Bronchial epithelial cell (primary cell): ENCODE data around the gene HYKK. TPM values are rescaled to one million over a fixed set of nuclear protein-coding genes. Genes with fewer than 3 reads are reported as not detected.
"Not testable (repeated sequence)": the region's sequence is repeated elsewhere in the genome, so short reads cannot be mapped to it uniquely, and the experiment has no call there.

ENCODE experiments used
- DNase-seq: peaks from one replicate; pipeline ENCODE4 v3.0.0-alpha.2; 2010; ENCODE audit warnings: low read depth
- FAIRE-seq: peaks from 2 replicates; lab custom pipeline; 2011; peaks lifted over from hg19 to GRCh38; lab: Jason Lieb, UNC
- H3K27me3 ChIP-seq: 2 replicates; pipeline ENCODE4 v1.5.1; 2011; ENCODE audit warnings: low read length; ENCODE audit not compliant: control insufficient read depth, insufficient read depth
- H3K36me3 ChIP-seq: 2 replicates; pipeline ENCODE4 v1.5.1; 2011; ENCODE audit warnings: low read length; ENCODE audit not compliant: control insufficient read depth, insufficient read depth
- H3K4me3 ChIP-seq: 2 replicates; pipeline ENCODE4 v1.5.1; 2011; ENCODE audit warnings: mild to moderate bottlenecking, low read depth, low read length, control low read depth
- total RNA-seq: library from RNA; depleted of rRNA; stranded (reverse); fragments of >200 nt; gene quantifications from 2 replicates; pipeline ENCODE4 v1.2.1, GENCODE V29; 2014
- TF ChIP-seq, protein P1 (sequence below): IDR thresholded peaks from 2 replicates; pipeline ENCODE4 v1.5.1; 2011; ENCODE audit warnings: mild to moderate bottlenecking, moderate library complexity, low read length, control low read depth, inconsistent platforms; ENCODE audit not compliant: insufficient read depth, severe bottlenecking

HYKK gene
- total RNA-seq, 1 donor from 2014 or later, result 1.3 TPM

DNA sequence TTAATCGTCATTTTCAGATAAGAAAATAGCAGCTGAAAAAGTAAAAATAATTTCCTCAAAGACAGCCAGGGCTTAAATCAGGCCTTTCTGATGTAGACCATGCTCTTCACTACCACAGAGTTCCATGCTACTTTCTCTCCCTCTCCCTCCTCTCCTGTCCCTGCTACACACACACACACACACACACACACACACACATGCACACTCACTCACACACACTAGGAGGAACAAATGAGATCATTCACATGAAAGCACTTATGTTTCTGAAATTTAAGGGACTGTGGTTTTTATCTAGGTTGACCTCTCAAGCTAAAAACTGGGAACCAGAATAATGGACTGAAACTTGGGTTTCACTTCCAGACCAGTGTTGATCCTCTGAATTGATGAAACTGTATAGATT, 28.8 kb downstream of the HYKK start:
- FAIRE-seq (no peak), DNase-seq (no peak)
- TF ChIP-seq, protein P1, sequence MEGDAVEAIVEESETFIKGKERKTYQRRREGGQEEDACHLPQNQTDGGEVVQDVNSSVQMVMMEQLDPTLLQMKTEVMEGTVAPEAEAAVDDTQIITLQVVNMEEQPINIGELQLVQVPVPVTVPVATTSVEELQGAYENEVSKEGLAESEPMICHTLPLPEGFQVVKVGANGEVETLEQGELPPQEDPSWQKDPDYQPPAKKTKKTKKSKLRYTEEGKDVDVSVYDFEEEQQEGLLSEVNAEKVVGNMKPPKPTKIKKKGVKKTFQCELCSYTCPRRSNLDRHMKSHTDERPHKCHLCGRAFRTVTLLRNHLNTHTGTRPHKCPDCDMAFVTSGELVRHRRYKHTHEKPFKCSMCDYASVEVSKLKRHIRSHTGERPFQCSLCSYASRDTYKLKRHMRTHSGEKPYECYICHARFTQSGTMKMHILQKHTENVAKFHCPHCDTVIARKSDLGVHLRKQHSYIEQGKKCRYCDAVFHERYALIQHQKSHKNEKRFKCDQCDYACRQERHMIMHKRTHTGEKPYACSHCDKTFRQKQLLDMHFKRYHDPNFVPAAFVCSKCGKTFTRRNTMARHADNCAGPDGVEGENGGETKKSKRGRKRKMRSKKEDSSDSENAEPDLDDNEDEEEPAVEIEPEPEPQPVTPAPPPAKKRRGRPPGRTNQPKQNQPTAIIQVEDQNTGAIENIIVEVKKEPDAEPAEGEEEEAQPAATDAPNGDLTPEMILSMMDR, result no peak
- Histone ChIP-seq H3K36me3 (no peaks in the 10 kb centered on the region), H3K27me3 (no peaks in the 10 kb centered on the region), H3K4me3 (no peak overlapping the region)

DNA sequence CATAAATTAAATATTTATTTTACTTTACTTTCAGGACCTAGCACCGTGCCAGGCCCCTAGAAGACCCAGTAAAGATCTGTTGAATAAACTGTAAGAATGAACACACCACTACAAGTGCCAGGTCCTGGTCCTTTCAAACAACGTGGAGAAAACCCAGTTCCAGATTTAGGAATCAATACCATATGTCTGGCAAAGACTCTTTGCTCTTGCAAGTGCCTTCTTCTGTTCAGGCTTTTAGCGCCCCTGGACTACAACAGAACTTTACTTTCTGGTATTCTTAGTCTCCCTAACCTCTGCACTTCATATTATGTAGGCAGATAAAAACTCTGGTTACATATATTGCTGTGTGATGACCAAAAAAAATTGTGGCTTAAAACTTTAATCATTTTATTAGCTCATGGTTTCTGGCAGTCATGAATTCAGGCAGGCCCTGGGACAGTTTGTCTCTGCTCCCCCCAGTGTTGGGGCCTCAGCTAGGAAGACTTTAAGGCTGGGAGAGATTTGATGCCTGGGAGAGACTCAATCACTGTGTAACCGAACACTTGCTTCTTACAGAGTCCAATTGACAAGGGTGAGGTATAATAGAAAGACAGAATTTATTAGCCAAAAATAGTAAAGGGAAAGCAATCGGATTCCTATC, 30.0 kb downstream of the HYKK start:
- no peaks in the 10 kb centered on the region for H3K36me3 ChIP-seq
- TF ChIP-seq, protein P1, result no peak
- FAIRE-seq, result no peak

GRCh38 chr15:78538358-78538757, 31.0 kb downstream of the HYKK start:
- DNase-seq (no peak), FAIRE-seq (no peak)
- Histone ChIP-seq H3K27me3 (no peaks in the 10 kb centered on the region), H3K36me3 (peaks cover 2% of the 10 kb centered on the region), H3K4me3 (no peak overlapping the region)
- TF ChIP-seq, protein P1, result no peak

More for the DNA sequence above, 30.0 kb downstream of the HYKK start:
- Histone ChIP-seq H3K4me3 (no peak overlapping the region), H3K27me3 (no peaks in the 10 kb centered on the region)
- DNase-seq, result no peak

DNA sequence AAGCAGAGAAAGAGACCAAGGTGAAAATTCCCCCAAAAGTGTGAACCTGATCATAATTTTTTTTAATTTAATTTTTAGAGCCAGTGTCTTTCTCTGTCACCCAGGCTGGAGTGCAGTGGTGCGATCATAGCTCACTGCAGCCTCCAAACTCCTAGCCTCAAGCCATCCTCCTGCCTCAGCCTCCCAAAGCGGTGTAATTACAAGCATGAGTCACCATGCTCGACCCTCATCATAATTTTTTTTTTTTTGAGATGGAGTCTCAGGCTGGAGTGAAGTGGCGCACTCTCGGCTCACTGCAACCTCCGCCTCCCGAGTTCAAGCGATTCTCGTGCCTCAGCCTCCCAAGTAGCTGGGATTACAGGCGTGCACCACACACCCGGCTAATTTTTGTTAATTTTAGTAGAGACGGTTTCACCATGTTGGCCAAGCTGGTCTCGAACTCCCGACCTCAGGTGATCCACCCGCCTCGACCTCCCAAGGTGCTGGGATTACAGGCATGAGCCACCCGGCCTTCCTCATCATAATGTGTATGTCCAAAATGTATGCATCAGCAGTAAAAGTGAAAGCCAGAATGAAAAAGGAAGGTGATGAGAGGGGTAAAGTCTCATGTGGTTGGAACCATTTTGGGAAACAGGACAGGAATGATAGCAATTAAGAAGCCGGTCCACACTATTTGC, 32.2 kb downstream of the HYKK start:
- peak overlapping the region; percentile 69 for H3K4me3 ChIP-seq
- FAIRE-seq, DNase-seq, H3K27me3 ChIP-seq, H3K36me3 ChIP-seq: not testable (repeated sequence)

GRCh38 chr15:78540141-78540870, 32.9 kb downstream of the HYKK start, which contains the start of gene PSMA4:
TSS of gene PSMA4 (plus strand) at chr15:78540444. CDS start at chr15:78541928, 1,484 bp downstream.
- TF ChIP-seq, protein P1, result no peak
- Histone ChIP-seq H3K36me3 (peaks cover 4% of the 10 kb centered on the region), H3K4me3 (peak within 1 kb of the TSS; percentile 69), H3K27me3 (no peaks in the 10 kb centered on the region)
- DNase-seq (peak; percentile 55), FAIRE-seq (no peak)
